ENCODE data around the gene ARMCX6. TPM values are rescaled to one million over a fixed set of nuclear protein-coding genes. Genes with fewer than 3 reads are reported as not detected.
"Not testable (repeated sequence)": the region's sequence is repeated elsewhere in the genome, so short reads cannot be mapped to it uniquely, and the experiment has no call there.

ARMCX6 gene
- total and polyA plus RNA-seq, 10 donors = 31.0 to 62.4 (median 42.2) TPM

DNA sequence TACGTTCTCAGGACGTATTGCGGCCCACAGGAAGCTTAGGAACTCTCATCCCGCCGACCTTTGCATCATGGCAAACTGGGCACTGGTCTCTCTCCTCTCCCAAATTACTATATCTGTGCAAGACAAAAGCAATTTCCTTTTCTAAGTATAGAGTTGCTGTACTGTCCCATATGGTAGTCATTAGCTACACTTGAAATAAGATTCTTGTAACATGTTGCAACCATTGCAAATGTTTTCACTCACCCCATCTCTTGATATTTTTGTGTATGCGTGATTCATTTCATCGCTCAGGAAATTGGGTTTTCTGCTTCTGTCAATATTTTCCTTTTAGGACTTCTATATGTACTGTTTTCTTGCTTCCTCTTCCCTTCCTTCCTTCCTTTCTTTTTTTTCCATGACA, 15.7 kb downstream of the ARMCX6 start:
- no peaks in the 10 kb centered on the region for H3K9me3 ChIP-seq
- intact Hi-C loops (cut with DNase I; ENCODE audit: low total_unique reads) = no loop called here
- no peak overlapping the region for H3K27ac ChIP-seq
- no peaks in the 10 kb centered on the region for H3K4me1 ChIP-seq
- WGBS, 5 donors = 58 to 90% (median 77%) methylated on average over 2 to 7 of the region's 7 CpGs
- no peak overlapping the region for H3K4me3 ChIP-seq
- no peak for TF ChIP-seq POLR2AphosphoS5 (IDR thresholded peaks at IDR 0.05)
- no peak for TF ChIP-seq POLR2A (IDR thresholded peaks at IDR 0.05)
- TF ChIP-seq, protein P1, sequence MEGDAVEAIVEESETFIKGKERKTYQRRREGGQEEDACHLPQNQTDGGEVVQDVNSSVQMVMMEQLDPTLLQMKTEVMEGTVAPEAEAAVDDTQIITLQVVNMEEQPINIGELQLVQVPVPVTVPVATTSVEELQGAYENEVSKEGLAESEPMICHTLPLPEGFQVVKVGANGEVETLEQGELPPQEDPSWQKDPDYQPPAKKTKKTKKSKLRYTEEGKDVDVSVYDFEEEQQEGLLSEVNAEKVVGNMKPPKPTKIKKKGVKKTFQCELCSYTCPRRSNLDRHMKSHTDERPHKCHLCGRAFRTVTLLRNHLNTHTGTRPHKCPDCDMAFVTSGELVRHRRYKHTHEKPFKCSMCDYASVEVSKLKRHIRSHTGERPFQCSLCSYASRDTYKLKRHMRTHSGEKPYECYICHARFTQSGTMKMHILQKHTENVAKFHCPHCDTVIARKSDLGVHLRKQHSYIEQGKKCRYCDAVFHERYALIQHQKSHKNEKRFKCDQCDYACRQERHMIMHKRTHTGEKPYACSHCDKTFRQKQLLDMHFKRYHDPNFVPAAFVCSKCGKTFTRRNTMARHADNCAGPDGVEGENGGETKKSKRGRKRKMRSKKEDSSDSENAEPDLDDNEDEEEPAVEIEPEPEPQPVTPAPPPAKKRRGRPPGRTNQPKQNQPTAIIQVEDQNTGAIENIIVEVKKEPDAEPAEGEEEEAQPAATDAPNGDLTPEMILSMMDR (IDR thresholded peaks at IDR 0.05 in 8 of 11, conservative IDR thresholded peaks at IDR 0.05 in 3 of 11) = no peak
- peaks cover 0 to 2% (median 0%) of the 10 kb centered on the region in 7 donors for H3K27me3 ChIP-seq (replicated peaks in 1 of 7)
- DNase-seq = no peak
- H3K36me3 ChIP-seq = no peaks in the 10 kb centered on the region

DNA sequence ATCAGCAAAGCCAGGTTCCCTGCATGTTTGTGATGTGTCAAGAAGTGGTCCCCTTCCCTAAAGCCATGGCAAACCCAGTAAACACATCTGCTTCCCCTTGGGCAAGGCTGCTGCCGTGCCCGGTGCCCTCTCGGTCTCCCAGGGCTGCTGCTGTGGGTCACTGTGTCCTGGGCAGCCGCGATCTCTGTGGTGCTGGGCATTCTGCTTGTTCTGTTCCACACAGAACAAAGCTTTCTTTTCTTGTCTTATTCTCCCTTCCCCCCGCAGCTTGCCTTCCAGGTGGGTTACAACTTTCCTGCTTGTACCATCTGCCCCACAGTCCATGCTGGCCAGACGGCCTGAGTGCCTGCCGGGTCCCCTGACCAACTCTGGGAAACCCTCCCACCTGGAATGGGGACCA, 18.2 kb downstream of the ARMCX6 start:
- not testable (repeated sequence) for DNase-seq, H3K36me3 ChIP-seq, H3K9me3 ChIP-seq, H3K4me1 ChIP-seq, H3K27ac ChIP-seq, H3K4me3 ChIP-seq
- 86 to 91% (median 88%) methylated on average over 3 to 6 of the region's 8 CpGs; no CpG with 5 or more reads in 1 of the 5 donors for WGBS, 5 donors
- intact Hi-C loops (cut with DNase I; ENCODE audit: low total_unique reads) = loop anchor here (5.0 kb wide), 1 partner anchor 198 kb away; no protein-coding TSS in a partner anchor
- H3K27me3 ChIP-seq (replicated peaks in 1 of 7) = peaks cover 0 to 12% (median 0%) of the 10 kb centered on the region in 7 donors

GRCh38 chrX:101595739-101596419, 21.9 kb downstream of the ARMCX6 start:
- no peak for DNase-seq
- Histone ChIP-seq H3K9me3 (no peaks in the 10 kb centered on the region), H3K4me3 (no peak overlapping the region), H3K27me3 (replicated peaks in 1 of 7) (peaks cover 0 to 29% (median 0%) of the 10 kb centered on the region in 7 donors), H3K27ac (no peak overlapping the region), H3K4me1 (no peaks in the 10 kb centered on the region), H3K36me3 (no peaks in the 10 kb centered on the region)
- intact Hi-C loops (cut with DNase I; ENCODE audit: low total_unique reads) = loop anchor here (5.0 kb wide), 1 partner anchor 201 kb away; no protein-coding TSS in a partner anchor
- 9 to 20% (median 11%) methylated on average over 5 of the region's 5 CpGs for WGBS, 5 donors
- no peak for TF ChIP-seq POLR2AphosphoS5 (IDR thresholded peaks at IDR 0.05)
- TF ChIP-seq, protein P1 (IDR thresholded peaks at IDR 0.05 in 8 of 11, conservative IDR thresholded peaks at IDR 0.05 in 3 of 11) = peak in 10 of 11 experiments; percentile 19 to 81 (median 60)

Small RNAs within 50 kb of the gene (small RNA-seq; reads per million reads assigned to genes)
- 0 to 0.06 (median 0) reads per million in 4 donors for gene RNU6-30P

Other genes with a start within 250 kb of the ARMCX6 start
- gene BTK, start 231.8 kb downstream of the ARMCX6 start, total RNA-seq = 100 to 1,000 TPM in 1 of 7 donors, 10 to 100 TPM in 6; 70.7 to 103 (median 81.5) TPM
- 100 to 1,000 TPM in 2 of 3 donors, 10 to 100 TPM in 1; 76.5 to 139 (median 103) TPM for gene BTK, start 231.8 kb downstream of the ARMCX6 start, polyA plus RNA-seq
- gene RPL36A, start 227.0 kb downstream of the ARMCX6 start, total RNA-seq = 1,000 to 10,000 TPM in 3 of 7 donors, 100 to 1,000 TPM in 4; 151 to 3,237 (median 224) TPM
- 1,000 to 10,000 TPM; 4,155 to 7,329 (median 5,596) TPM for gene RPL36A, start 227.0 kb downstream of the ARMCX6 start, polyA plus RNA-seq
- 10 to 100 TPM; 22.9 to 33.8 (median 31.0) TPM for gene GLA, start 210.1 kb downstream of the ARMCX6 start, total RNA-seq
- 10 to 100 TPM; 23.9 to 38.5 (median 36.6) TPM for gene GLA, start 210.1 kb downstream of the ARMCX6 start, polyA plus RNA-seq
- 10 to 100 TPM; 42.9 to 74.1 (median 67.0) TPM for gene HNRNPH2, start 209.8 kb downstream of the ARMCX6 start, total RNA-seq
- 10 to 100 TPM; 34.1 to 55.3 (median 45.3) TPM for gene HNRNPH2, start 209.8 kb downstream of the ARMCX6 start, polyA plus RNA-seq
- gene ARMCX4, start 132.5 kb downstream of the ARMCX6 start, total RNA-seq = 10 to 100 TPM in 6 of 7 donors, 1 to 10 TPM in 1; 8.3 to 20.3 (median 17.5) TPM
- 1 to 10 TPM; 4.0 to 8.0 (median 5.6) TPM for gene ARMCX4, start 132.5 kb downstream of the ARMCX6 start, polyA plus RNA-seq
- 10 to 100 TPM; 10.9 to 22.8 (median 18.0) TPM for gene ARMCX1, start 67.5 kb downstream of the ARMCX6 start, total RNA-seq
- 10 to 100 TPM in 1 of 3 donors, 1 to 10 TPM in 2; 5.2 to 12.3 (median 6.9) TPM for gene ARMCX1, start 67.5 kb downstream of the ARMCX6 start, polyA plus RNA-seq
- 10 to 100 TPM; 61.9 to 90.4 (median 79.8) TPM for gene ARMCX3, start 5.2 kb upstream of the ARMCX6 start, total RNA-seq
- 10 to 100 TPM; 16.8 to 35.4 (median 16.9) TPM for gene ARMCX3, start 5.2 kb upstream of the ARMCX6 start, polyA plus RNA-seq
- gene ARMCX2, start 41.9 kb upstream of the ARMCX6 start, total RNA-seq = 10 to 100 TPM; 20.7 to 52.3 (median 36.5) TPM
- gene ARMCX2, start 41.9 kb upstream of the ARMCX6 start, polyA plus RNA-seq = 10 to 100 TPM; 10.7 to 21.7 (median 14.5) TPM